Muscle layer of duodenum (tissue), 2 donors: ENCODE data around the gene GRIN3B.
"Not testable (repeated sequence)": the region's sequence is repeated elsewhere in the genome, so short reads cannot be mapped to it uniquely, and the experiment has no call there.

Source experiments
- H3K27ac ChIP-seq: one replicate; pipeline ENCODE4 v1.7.0; 2013; ENCODE audit warnings: mild to moderate bottlenecking, low read length
- H3K27me3 ChIP-seq: one replicate; pipeline ENCODE4 v1.7.0; 2013; ENCODE audit warnings: low read depth, mild to moderate bottlenecking, control low read depth, low read length
- H3K36me3 ChIP-seq, 2 donors: one replicate each; pipeline ENCODE4 v1.7.0; 2013; ENCODE audit warnings: low read length in 2 of 2, control low read depth in 1 of 2, mild to moderate bottlenecking in 1 of 2; ENCODE audit not compliant: insufficient read depth in 2 of 2, control insufficient read depth in 1 of 2
- H3K4me1 ChIP-seq, 2 donors: one replicate each; pipeline ENCODE4 v1.7.0; 2013; ENCODE audit warnings: low read length in 2 of 2, mild to moderate bottlenecking in 2 of 2, control low read depth in 1 of 2, moderate library complexity in 1 of 2; ENCODE audit not compliant: insufficient read depth in 2 of 2, control insufficient read depth in 1 of 2
- H3K4me3 ChIP-seq, 2 donors: one replicate each; pipeline ENCODE4 v1.7.0; 2013; ENCODE audit warnings: low read length in 2 of 2, low read depth in 1 of 2, mild to moderate bottlenecking in 1 of 2
- H3K9me3 ChIP-seq, 2 donors: one replicate each; pipeline ENCODE4 v1.7.0; 2013; ENCODE audit warnings: low read length in 2 of 2, control low read depth in 1 of 2, mild to moderate bottlenecking in 1 of 2; ENCODE audit not compliant: control insufficient read depth in 1 of 2
- donor health status: healthy.

GRIN3B gene

DNA sequence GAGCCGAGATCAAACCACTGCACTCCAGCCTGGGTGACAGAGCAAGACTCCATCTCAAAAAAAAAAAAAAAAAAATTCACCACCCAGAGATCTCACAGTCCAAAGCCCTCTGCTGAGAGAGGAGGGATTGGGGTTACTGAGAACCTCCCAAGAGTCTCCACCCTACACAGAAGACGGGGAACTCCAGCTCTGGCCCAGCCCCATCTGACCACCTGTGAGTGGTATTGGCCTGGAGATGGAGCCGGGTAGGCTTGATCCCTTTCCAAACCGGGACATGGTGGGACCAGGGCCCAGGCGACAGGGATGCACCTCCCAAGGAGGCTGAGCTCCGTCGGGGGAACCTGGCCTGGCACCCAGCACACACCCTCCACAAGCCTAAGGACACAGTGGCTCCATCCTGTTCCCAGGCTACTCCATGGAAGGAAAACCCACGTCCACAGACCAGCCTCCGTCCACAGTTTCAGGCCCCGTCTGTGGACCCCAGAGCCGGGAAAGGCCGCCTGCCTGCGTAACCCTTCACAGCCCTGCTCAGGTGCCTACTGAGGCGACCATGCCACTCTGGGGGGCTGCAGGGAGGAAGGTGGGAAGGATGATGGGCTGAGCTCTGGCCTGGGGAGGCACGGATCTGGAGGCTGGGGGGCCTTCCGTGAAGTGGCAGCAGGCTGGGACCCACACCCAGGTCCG, 18.9 kb downstream of the GRIN3B start:
- Histone ChIP-seq H3K4me1 (peaks cover 11 to 55% of the 10 kb centered on the region in 2 donors), H3K36me3 (peaks cover 0 to 2% of the 10 kb centered on the region in 2 donors), H3K9me3 (no peaks in the 10 kb centered on the region), H3K27ac (no peak overlapping the region), H3K4me3 (peak overlapping the region; percentile 83 to 94), H3K27me3 (no peaks in the 10 kb centered on the region)

DNA sequence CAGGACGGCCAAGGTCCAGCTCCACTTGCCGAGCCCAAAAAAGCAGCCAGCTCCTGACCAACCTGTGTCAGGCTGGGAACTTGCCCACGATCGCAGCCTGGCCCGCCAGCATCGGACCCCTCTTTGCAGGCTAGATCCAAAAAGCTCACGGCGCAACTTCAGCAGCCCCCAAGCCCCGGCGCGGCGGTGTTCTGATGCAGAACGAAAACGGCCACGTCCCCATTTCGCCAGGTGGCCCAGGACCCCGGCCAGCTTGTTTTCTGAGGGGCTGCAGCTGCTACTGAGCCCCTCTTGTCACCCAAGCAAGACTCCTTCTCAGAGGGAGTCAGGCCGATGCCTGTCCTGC, 19.4 kb downstream of the GRIN3B start:
- Histone ChIP-seq H3K36me3 (no peaks in the 10 kb centered on the region), H3K9me3 (no peaks in the 10 kb centered on the region), H3K27ac (no peak overlapping the region), H3K27me3 (no peaks in the 10 kb centered on the region), H3K4me3 (peak overlapping the region; percentile 83 to 94), H3K4me1 (peaks cover 11 to 55% of the 10 kb centered on the region in 2 donors)

DNA sequence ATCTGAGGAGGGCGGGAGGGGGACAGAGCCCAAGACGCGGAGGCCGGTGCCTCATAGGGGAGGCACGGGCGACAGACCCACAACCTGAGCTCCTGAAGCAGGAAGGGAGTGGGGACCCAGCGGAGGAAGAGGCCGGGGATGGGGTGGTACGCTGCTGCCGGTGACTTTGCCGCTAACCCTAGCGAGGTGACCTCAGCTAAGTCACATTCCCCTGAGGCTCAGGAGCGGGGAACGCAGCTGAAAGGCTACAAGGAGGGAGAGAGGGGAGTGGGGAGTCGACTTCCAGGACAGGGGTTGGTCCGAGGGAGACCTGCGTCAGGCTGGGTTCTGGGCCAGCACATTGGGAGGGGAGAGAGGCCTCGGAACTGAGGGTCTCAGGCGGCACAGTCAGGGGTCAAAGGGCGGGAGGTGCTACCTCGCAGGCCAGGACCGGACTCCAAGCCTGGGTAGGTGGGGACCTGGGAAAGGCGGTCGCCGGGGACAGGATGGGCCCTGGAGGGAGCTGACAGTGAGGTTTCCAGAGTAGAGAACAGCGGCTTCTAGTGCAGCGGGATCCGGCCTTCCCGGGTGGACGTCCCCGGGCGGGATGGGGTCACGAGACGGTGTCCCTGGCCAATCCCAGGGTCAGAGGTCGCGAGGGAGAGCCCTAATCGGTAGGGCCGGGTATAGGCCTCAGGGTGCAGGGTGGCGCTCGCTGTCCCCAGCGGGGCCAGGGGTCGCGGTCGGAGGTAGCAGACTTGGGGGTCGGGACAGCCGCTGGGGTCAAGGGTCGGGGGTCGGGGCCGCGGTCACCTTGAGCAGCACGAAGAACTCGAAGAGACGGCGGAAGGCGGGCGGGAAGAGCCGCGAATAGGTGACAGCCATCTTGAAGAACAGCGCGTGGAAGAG, 20.0 kb downstream of the GRIN3B start:
- no peaks in the 10 kb centered on the region for H3K36me3 ChIP-seq
- no peaks in the 10 kb centered on the region for H3K9me3 ChIP-seq
- H3K4me3 ChIP-seq, result peak overlapping the region; percentile 83 to 94
- H3K4me1 ChIP-seq, result peaks cover 11 to 51% of the 10 kb centered on the region in 2 donors
- peak overlapping the region; percentile 45 for H3K27ac ChIP-seq
- H3K27me3 ChIP-seq, result no peaks in the 10 kb centered on the region

DNA sequence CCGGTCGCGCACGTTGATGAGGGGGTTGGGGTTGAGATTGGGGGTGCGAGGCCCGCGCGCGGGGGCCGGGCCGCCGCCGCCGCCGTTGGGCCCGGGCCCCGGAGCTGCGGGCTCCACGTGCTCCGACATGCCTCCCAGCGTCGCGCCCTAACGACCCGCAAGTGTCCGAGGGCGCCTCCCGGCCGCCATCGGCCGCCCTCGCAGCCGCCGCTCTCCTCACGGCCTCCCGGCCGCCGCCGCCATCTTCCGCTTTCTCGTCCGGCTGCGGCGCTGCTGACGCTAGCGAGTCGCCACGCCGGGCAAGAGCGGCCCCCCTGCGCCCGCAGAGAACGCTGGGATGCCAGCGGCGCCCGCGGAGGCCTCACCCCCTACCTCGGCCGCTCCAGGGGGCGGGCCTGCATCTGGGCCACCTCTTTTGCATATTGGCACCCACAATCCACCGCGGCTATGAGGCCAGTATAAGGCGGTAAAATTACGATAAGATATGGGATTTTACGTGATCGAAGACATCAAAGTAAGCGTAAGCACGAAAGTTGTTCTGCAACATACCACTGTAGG, 20.7 kb downstream of the GRIN3B start, which contains the start of gene TMEM259:
Gene TMEM259 (minus strand): TSS at position 256 of the 558 bp plus-strand sequence. CDS start 127 bp downstream, at position 129.
- Histone ChIP-seq H3K36me3 (no peaks in the 10 kb centered on the region), H3K27me3 (no peaks in the 10 kb centered on the region), H3K27ac (peak within 1 kb of the TSS; percentile 93), H3K9me3 (no peaks in the 10 kb centered on the region), H3K4me3 (peak within 1 kb of the TSS; percentile 83 to 94), H3K4me1 (peaks cover 11 to 46% of the 10 kb centered on the region in 2 donors)

DNA sequence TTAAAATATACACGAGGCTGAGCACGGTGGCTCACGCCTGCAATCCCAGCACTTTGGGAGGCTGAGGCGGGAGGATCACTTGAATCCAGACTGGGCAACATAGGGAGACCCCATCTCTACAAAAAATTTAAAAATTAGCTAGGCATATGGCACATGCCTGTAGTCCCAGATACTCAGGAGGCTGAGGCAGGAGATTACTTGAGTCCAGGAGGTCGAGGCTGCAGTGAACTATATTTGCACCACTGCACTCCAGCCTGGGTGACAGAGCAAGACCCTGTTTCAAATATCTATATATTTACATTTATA, 23.6 kb downstream of the GRIN3B start:
- not testable (repeated sequence) for H3K27me3 ChIP-seq, H3K9me3 ChIP-seq, H3K27ac ChIP-seq, H3K36me3 ChIP-seq, H3K4me3 ChIP-seq
- peaks cover 0 to 17% of the 10 kb centered on the region in 2 donors for H3K4me1 ChIP-seq

DNA sequence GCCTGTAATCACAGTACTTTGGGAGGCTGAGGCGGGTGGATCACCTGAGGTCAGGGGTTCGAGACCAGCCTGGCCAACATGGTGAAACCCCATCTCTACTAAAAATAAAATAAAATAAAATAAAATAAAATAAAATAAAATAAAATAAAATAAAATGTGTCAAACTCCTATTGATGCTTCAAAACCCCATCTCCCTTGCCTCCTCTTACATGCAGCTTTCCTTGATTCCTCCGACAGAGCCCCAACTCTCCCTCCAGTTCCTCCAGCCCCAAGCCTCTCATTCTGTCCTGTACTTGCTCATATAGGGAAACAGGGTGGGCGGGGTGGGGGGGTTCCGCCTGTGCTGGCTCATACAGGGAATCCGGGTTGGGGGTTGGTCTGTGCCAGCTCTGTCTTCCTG, 24.9 kb downstream of the GRIN3B start:
- not testable (repeated sequence) for H3K27me3 ChIP-seq, H3K4me1 ChIP-seq, H3K4me3 ChIP-seq, H3K9me3 ChIP-seq, H3K36me3 ChIP-seq, H3K27ac ChIP-seq

DNA sequence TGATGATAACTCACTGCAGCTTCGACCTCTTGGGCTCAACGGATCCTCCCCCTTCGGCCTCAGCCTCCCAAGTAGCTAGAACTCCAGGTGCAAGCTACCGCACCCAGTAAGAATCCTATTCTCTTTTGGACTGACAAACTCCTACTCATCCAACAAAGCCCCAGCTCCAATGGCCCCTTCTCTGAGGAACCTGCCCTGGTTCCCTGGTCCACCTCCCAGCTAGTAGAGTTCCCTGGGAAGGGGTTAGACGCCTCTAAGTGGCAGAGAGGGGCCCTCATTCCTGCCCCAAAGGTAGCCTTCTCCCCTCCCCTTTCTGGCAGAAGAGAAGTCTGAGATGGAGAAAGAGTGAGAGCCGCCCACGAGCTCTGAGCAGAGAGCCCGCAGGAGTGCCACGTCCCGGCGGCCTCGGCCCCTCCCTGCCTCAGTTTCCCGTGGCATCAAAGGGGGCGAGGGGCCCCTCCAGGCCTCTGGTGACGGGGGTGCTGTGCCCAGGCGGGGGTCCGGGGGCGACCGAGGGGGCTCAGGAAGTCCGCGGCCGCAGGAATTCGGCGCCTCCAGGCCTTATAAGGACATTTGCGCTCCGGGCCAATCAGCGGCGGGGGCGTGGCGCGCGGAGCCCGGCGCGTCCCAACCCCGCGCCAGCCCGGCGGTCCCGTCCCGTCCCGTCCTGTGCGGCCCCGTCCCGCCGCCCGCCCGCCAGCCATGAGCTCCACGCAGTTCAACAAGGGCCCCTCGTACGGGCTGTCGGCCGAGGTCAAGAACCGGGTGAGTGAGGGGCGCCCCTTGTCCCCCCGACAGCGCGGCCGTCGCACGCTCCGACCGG, 26.0 kb downstream of the GRIN3B start, which contains the start of gene CNN2:
Gene CNN2 (plus strand): TSS at position 649 of the 823 bp plus-strand sequence. CDS start 54 bp downstream, at position 703.
- Histone ChIP-seq H3K36me3 (no peaks in the 10 kb centered on the region), H3K4me3 (peak within 1 kb of the TSS; percentile 74 to 87), H3K4me1 (peaks cover 0 to 17% of the 10 kb centered on the region in 2 donors), H3K27me3 (no peaks in the 10 kb centered on the region), H3K27ac (peak within 1 kb of the TSS; percentile 74), H3K9me3 (no peaks in the 10 kb centered on the region)

DNA sequence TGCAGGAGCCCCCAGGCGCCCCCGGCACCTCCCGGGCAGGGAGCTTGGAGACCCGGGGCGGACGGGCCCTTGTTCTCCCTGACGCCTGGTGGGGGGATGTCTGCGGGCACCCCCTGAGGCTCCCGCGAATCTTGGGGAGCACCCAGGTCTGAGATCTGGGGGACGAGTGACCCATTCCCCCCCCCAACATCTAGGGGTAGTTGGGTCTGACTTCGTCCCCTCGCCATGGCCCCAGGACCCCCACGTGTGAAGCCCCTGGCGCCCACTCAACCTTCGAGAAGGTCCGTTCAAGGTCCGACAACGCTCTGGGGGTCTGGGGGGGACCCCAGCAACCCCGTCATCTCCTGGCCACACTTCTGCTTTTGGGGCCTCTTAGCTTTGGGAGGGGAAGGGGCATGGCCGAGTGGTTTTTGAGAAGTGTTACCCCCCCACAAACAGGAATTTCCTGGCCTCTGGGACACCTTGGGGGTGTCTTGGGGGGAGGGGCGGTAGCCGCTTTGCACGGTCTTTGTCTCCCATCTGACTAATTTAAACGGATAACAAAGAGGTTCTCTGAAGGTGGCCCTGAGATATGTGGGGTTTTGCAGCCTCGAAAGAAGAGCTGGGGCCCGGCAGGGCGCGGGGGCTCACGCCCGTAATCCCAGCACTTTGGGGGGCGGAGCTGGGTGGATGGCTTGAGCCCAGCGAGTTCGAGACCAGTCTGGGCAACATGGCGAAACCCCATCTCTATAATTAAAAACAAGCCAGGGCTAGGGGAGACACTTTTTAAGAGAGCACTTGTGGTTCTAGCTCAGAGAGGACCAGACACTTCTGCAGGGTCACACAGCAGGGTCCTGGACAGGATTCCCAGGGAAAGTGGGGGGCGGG, 26.8 kb downstream of the GRIN3B start:
- peak overlapping the region; percentile 74 to 87 for H3K4me3 ChIP-seq
- no peaks in the 10 kb centered on the region for H3K27me3 ChIP-seq
- H3K27ac ChIP-seq, result peak overlapping the region; percentile 74
- peaks cover 0 to 17% of the 10 kb centered on the region in 2 donors for H3K4me1 ChIP-seq
- no peaks in the 10 kb centered on the region for H3K9me3 ChIP-seq
- H3K36me3 ChIP-seq, result peaks cover 0 to under 1% of the 10 kb centered on the region in 2 donors

DNA sequence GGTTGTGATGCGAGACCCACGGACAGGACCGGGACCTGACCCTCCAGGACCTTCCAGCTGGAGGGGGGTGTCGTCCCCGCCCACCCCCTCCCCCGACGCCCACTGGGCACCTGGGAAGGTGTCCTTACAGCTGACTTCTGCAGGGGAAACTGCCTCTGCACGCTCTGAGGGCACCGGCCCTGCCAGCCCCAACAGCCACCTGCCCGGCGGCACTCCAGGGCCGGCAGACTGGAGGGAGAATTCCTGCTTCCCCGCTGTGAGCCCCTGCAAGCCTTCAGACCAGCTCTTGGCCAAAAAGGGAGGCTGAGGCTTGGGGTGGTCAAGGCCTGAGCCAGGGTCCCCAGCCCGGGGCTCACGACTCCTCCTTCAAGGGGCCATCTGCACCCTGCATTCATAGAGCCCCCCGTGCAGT, 27.4 kb downstream of the GRIN3B start:
- H3K27me3 ChIP-seq, result no peaks in the 10 kb centered on the region
- peaks cover 5 to 6% of the 10 kb centered on the region in 2 donors for H3K36me3 ChIP-seq
- peak overlapping the region; percentile 74 to 87 for H3K4me3 ChIP-seq
- H3K9me3 ChIP-seq, result no peaks in the 10 kb centered on the region
- H3K27ac ChIP-seq, result peak overlapping the region; percentile 74
- H3K4me1 ChIP-seq, result peaks cover 0 to 14% of the 10 kb centered on the region in 2 donors
